Kidney tubule cell (primary cell): ENCODE measurements around the gene AKAP8L.
"Not testable (repeated sequence)": the region's sequence is repeated elsewhere in the genome, so short reads cannot be mapped to it uniquely, and the experiment has no call there.

ENCODE experiments used
- DNase-seq: peaks from one replicate; pipeline ENCODE4 v3.0.0-alpha.2; 2018; ENCODE audit warnings: low spot score

The AKAP8L gene

GRCh38 chr19:15379083-15379998 lies 39.4 kb downstream of the AKAP8L start, which contains the start of gene AKAP8:
Gene AKAP8, minus strand, starts transcription at chr19:15379787. Its CDS starts 56 bp downstream, at chr19:15379731.
- peak; percentile 99 for DNase-seq

- DNase-seq, result peak; percentile 61
Observed at GRCh38 chr19:15378534-15379082, 40.2 kb downstream of the AKAP8L start.

- DNase-seq, result peak; percentile 52
Observed at GRCh38 chr19:15374796-15375440, 43.9 kb downstream of the AKAP8L start.

GRCh38 chr19:15374105-15374651 lies 44.6 kb downstream of the AKAP8L start:
- no peak for DNase-seq

GRCh38 chr19:15373644-15374043 lies 45.1 kb downstream of the AKAP8L start:
- no peak for DNase-seq

- no peak for DNase-seq
Observed at GRCh38 chr19:15372891-15373301, 45.9 kb downstream of the AKAP8L start.

- no peak for DNase-seq
Observed at GRCh38 chr19:15372470-15372869, 46.3 kb downstream of the AKAP8L start.

GRCh38 chr19:15371786-15372380 lies 46.9 kb downstream of the AKAP8L start:
- DNase-seq, result no peak

- DNase-seq, result no peak
Observed at GRCh38 chr19:15371119-15371518, 47.7 kb downstream of the AKAP8L start.

GRCh38 chr19:15369594-15369891 lies 49.2 kb downstream of the AKAP8L start:
- no peak for DNase-seq

- DNase-seq, result no peak
Observed at GRCh38 chr19:15368798-15369593, 49.8 kb downstream of the AKAP8L start.

GRCh38 chr19:15368051-15368632 lies 50.6 kb downstream of the AKAP8L start:
- no peak for DNase-seq

GRCh38 chr19:15367439-15367838 lies 51.3 kb downstream of the AKAP8L start:
- no peak for DNase-seq

GRCh38 chr19:15365264-15365663 lies 53.5 kb downstream of the AKAP8L start:
- no peak for DNase-seq

- not testable (repeated sequence) for DNase-seq
Observed at GRCh38 chr19:15363791-15364190, 55.0 kb downstream of the AKAP8L start.

GRCh38 chr19:15363048-15363447 lies 55.7 kb downstream of the AKAP8L start:
- DNase-seq, result not testable (repeated sequence)

- DNase-seq, result not testable (repeated sequence)
Observed at GRCh38 chr19:15360015-15360414, 58.8 kb downstream of the AKAP8L start.

- DNase-seq, result no peak
Observed at GRCh38 chr19:15358918-15359317, 59.9 kb downstream of the AKAP8L start.

- no peak for DNase-seq
Observed at GRCh38 chr19:15357906-15358305, 60.9 kb downstream of the AKAP8L start.

- no peak for DNase-seq
Observed at GRCh38 chr19:15354566-15355296, 64.1 kb downstream of the AKAP8L start.
